NT2/D1 (cell line): ENCODE results near the gene SOX30.

Source experiments
- SUZ12 ChIP-seq: IDR thresholded peaks from 2 replicates; pipeline ENCODE4 v1.6.1; 2011; ENCODE audit not compliant: insufficient read length, insufficient read depth; ENCODE audit errors: extremely low read depth
- ZNF274 ChIP-seq: IDR thresholded peaks from 2 replicates; pipeline ENCODE4 v1.6.1; 2011; ENCODE audit warnings: mild to moderate bottlenecking, low read depth, low read length

DNA sequence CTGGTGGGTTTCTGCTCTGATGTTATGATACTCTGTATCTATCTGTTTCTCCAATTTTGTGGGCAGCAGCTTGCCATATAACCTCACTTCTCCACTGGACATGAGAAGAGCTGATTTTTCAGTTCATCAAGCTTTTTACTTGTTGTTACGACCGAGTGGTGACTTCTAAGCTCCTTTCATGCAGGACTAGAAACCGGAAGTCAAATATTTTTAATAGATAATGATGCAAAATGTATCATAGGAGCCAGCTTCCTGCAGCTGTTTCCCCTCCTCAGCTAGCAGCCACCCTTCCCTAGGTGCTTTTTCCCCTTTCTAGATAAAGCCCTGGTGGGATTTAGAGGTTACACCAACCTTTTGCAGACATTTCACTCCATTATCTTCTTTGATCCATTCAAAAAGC, 59.6 kb downstream of the SOX30 start:
- TF ChIP-seq ZNF274: no peak
- TF ChIP-seq SUZ12: no peak
